HS-27A (cell line): Measurements from ENCODE around the gene RGS9.
"Not testable (repeated sequence)": the region's sequence is repeated elsewhere in the genome, so short reads cannot be mapped to it uniquely, and the experiment has no call there.

Experiments used
- DNase-seq: peaks from one replicate; pipeline ENCODE4 v3.0.0-alpha.2; 2012; ENCODE audit warnings: low read depth, missing footprints

The RGS9 gene

GRCh38 chr17:65183736-65184135 is 46.6 kb downstream of the RGS9 start:
- DNase-seq: peak; percentile 61

- no peak for DNase-seq
Measured at GRCh38 chr17:65184235-65184959, 47.2 kb downstream of the RGS9 start.

DNA sequence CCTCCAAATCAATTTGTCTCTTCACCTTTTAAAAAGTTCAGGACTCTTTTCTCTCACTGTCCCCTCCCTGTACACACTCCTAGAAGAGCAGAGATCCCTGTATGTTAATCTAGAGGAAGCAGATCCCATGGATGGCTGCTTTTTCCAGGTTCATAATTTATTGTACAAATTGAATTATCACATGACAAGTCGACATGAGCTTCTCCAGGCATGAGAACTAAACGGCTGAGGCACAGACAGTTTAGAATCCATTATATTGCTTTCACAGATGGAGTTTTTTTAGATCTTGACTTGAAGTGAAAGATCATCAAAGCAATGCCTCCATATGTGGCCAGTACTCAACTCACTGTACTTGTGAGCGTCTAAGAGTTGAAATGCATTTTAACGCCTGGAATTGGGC is 47.9 kb downstream of the RGS9 start:
- no peak for DNase-seq

DNA sequence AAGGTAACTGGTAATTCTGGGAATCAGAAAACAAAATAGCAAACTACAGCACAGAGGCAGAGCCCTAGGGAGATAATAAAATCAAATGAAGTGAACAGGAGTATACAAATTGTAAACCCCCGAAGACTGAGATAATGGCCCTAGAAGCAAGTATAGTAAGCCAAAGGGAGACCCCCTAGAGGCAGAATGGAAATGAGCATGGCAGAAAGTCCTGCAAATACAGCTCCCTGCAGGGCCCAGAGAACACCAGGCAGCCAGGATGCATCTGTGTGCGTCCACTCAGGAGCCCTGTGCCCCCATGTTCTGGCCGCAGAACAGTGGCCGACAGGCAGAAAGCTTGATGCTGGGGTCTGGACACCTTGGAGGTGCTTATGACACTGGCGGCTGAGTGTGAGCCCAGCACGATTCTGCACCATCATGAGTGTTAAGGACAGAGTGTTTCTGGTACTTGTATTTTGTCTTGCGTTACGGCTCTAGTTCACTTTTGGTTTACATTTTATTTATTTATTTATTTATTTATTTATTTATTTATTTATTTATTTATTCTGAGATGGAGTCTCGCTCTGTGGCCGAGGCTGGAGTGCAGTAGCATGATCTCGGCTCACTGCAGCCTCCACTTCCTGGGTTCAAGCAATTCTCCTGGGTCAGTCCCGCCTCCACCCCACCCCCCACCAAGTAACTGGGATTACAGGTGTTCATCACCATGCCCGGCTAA is 48.7 kb downstream of the RGS9 start:
- no peak for DNase-seq

DNA sequence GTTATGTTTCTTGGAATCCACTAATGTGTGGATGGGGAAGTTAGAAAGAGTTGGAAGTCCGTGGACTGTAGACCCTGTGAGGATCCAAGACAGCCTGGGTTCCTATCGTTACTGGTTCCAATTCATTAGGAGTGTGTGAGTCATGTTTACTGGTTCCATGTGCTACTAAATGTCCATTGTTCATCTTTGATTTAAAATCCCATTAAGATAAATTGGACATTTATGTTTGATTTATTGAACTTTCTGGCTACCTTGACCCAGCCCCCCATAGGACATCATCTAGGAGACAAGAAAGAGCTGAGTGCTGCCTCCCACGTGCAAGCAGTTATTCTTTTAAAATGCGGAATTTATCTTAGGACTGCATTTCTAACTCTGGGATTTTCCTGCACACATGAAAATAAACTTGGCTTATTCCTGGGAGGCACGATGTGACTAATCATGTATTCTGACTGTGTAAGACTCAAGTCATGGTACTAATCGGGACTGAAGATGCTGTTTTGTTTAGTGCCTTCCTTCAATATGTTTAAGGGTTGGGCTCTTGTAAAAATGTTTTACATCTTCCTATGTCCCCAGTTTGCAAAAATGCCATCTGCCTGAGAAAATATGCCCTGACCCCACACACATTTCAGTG is 53.4 kb downstream of the RGS9 start:
- DNase-seq: no peak

DNA sequence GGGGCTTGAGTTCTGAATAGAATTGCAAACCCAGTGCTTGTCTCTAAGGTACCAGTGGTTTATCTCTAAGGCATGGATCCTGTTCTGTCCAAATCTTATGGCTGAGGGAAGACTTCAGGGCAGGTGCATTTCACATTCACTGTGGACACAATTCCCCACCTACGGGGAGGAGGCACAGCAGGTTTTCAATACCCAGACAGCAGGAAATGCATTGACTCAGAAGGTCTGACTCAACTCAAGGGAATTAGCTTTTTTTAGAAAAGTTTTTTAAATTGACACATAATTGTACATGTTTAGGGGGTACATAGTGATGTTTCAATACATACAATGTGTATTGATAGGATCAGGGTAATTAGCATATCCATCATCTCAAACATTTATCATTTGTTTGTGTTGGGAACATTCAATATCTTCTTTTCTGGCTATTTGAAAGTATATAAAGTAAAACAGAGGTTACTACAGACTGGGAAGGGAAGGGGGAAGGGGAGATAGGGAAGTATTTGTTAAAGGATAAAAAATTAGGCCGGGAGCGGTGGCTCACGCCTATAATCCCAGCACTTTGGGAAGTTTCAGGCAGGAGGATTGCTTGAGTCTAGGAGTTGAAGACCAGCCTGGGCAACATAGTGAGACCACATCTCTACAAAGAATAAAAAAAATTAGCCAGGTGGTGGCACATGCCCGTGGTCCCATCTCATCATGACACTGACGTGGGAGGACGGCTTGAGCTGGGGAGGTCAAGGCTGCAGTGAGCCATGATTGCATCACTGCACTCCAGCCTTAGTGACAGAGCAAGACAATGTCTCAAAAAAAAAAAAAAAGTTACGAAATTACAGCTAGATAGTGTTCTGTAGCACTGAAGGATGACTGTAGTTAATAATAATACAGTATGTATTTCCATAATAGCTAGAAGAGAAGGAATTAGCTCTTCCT is 54.9 kb downstream of the RGS9 start:
- DNase-seq: peak; percentile 47

DNA sequence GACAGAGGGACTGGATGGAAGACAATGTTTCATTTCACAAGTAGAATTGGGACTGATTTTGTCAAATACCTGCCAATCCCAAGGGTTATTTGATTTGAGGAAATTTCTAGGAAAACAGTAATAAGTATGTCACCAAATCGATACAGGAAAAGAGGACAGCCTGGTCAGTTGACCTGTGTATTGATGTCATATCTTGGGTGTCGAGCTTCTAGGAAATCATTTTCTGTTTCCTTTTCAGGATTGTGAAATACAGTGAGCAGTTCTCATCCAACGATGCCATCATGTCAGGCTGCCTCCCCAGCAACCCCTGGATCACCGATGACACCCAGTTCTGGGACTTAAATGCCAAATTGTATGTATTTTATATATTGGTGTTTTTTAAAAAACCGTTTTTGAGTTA is 56.1 kb downstream of the RGS9 start:
- DNase-seq: no peak

DNA sequence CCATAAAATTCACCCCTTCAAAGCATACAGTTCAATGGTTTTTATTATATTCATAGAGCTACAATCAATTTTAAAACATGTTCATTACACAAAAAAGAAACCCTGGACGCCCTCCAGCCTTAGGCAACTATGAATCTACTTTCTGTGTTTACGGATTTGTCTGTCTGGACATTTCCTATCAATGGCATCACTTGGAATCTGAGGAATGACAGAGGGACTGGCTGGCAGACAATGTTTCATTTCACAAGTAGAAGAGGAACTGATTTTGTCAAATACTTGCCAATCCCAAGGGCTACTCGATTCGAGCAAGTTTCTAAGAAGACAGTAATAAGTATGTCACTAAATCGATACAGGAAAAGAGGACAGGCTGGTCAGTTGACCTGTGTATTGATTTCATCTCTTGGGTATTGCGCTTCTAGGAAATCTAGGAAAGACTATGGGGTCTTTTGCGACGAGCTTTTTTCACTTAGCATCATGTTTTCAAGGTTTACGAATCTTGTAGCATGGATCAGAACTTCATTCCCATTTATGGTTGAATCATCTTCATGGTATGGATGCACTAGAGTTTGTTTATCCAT is 56.6 kb downstream of the RGS9 start:
- no peak for DNase-seq

GRCh38 chr17:65194670-65195334 is 57.6 kb downstream of the RGS9 start:
- DNase-seq: no peak

DNA sequence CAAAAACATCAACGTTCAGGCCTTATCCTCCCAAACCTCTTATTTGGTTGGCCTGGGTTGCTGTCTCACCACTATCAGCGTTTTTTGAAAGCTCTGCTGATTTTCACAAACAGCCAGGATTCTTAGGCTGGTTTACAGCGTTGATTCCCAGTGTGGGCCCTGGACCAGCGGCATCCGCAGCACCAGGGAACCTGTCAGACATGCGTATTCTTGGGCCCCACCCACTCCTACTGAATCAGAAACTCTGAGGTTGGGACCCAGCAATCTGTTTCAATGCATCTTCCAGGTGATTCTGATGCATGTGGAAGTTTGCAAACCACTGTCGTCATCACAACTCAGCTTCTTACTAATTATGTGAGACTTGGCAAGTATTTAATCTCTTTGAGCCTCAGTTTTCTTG is 58.5 kb downstream of the RGS9 start:
- no peak for DNase-seq

DNA sequence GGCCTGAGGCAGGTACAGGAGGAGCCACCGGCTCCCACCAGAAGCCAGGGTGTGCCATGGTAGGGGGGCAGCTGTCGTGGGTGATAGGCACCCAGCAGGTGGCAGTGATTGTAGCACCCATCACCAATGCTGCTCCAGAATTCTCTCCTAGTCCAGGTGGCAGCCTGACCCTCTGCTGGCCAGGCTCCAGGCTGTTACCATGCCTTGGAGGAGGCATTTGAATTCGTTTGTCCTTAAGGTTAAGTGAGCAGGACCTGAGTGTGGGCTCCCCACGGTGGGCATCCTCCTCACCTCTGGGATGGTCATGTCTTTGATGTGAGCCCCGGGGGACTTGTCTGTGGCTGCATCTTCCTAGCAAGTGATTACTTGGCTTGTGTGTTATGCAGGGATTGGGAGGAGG is 59.4 kb downstream of the RGS9 start:
- no peak for DNase-seq

DNA sequence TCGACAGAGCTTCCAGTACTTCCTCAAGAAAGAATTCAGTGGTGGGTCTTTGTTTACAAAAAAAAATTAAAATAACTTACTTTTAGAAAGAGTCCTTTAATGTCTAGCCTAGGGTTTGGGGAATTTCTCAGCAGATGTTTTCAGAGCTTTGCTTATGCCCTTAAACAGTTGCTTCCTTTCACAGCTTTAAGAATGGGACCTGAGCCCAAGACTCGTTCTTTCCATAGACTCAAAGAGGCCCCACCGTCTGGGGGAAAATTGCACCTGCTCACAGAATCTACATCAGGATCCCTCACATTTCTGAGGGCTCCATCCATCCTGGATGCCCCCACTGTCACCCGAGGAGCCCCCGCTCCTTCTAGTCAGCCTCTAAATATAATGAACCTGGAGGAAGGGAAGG is 60.0 kb downstream of the RGS9 start:
- no peak for DNase-seq

DNA sequence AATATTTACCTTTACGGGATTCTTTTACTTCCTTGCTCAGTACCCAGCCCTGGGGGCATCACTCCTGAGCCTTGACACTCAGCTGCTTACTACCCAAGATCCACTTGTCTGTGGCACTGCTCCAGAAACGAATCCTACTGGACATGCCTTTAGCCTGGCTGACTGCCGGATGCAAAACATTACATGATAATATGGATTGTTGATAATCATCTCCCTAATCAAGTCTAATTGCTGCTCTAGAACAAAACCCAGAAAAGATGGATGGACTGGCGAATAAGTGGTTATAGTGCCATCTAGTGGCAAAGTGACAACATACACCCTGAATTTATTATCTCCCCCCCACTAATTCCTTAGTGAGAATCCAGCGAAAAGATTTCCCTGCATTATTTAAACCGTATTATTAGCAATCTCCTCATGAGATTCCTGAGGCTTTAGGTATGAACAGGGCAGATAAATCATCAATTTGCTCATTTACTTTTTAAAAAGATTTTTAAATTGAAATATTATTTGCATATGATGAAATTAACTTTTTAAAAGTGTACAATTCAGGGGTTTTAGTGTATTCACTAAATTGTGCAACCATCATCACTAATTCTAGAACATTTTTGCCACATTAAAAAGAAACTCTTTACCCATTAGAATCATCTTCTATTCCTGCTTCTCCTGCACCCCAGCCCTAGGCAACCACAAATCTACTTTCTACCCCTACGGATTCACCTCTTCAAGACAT is 61.6 kb downstream of the RGS9 start:
- no peak for DNase-seq

DNA sequence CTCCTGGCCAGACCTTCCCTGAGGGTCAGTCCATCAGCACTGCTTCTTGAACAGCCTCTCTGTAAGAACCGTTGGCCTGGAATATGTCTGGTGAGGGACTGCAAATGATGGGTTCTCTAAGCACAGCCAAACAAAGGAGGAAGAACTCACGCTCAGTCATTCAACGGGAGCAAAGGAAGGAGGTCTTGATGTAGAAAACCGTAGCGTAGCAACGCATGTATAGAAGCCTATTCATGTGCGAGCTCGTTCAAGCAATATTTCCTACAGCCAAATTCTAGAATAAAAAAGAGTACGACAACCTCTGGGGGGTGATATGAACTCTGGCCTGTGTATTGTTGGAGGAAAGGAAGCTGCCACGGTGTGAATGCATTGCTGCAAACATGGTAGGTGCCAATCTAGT is 64.2 kb downstream of the RGS9 start:
- no peak for DNase-seq

DNA sequence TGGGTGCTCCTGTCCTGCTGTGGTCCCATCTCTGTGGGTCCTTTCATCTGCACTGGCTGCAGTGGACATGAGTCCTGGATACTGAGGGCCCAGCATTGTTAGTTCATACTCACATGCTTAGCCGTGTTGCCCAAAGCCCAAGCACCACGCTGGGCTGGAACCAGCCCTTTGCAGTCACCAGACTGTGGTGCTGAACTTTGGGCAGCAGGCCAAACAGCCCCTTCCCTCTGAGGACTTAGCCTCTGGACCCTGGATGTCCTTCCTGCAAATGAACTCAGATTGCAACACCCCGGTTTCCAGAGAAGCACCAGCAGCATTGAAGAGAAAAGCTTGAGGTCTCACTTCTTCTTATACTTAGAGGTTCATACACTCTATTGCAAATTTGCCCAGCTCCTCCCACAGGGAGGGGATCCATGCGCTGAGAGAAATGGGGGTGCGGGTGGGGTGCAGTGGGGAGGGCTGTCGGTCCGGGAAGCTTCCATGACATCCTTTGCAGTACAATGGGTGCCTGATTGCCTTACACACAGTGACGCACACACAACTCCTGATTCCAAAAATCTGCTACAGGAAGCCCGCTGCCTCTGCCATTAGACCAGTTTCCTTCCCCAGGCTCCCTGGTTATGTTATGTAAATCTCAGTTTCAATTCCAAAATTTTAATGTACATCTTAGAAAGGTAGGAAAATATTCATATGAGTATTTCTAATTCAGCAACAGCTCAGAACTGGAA is 65.8 kb downstream of the RGS9 start:
- DNase-seq: no peak

DNA sequence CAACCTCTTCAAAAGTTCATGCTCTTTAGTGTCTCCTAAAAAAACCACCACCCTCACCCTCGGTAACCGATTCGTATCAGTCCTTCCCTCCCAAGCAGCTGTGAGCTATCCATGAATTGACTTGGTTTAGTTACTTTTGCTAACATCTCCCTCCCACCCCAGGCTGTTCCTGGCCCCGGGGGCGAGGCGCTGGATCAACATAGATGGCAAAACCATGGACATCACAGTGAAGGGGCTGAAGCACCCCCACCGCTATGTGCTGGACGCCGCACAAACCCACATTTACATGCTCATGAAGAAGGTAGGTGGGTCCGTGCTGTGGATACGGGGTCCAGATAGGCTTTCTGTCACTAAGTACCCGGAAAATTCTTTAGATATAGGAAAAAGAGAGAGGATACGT is 66.8 kb downstream of the RGS9 start:
- DNase-seq: no peak

GRCh38 chr17:65205655-65206054 is 68.5 kb downstream of the RGS9 start:
- no peak for DNase-seq

DNA sequence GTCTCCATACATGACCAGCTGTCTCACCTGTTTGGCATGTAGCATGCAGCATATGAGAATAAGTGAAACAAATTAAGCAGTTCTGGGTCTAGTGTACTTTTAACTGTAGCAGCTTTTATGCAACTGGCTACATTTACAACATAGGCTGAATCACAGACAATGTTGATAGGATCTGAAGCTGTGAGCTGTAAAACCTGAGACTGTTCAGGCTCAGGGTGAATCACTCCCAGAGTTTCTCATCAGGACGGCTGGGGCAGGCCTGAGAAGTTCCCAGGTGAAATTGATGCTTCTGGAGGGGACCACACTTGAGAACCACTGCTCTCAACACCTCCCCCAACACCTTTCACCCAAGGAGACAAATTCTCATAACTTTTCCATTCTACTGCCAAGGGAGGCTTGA is 70.3 kb downstream of the RGS9 start:
- not testable (repeated sequence) for DNase-seq

DNA sequence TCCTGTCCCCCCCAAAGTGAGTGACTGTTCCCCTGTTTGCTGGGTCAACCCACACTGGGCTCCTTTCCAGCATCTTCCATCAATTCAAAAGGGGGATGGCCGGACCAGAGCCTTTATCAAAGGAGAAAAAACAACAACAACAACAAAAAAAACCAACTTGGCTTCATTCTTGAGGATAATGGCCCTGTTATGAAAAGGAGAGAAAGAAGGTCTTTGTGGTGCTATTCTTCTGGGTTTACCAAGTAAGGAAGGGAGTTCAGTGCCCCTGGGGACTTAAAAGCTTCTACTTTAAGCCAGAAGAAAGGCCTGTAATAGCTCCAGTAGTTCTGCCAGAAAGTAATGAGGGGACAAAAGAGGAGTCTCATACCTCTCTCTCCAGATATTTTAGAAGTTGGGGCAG is 71.5 kb downstream of the RGS9 start:
- no peak for DNase-seq

- peak; percentile 26 for DNase-seq
Measured at GRCh38 chr17:65218261-65218660, 81.1 kb downstream of the RGS9 start.
